ENCODE results near the gene ADAM30.
A peak's percentile ranks its signal among the peaks of the same experiment; 100 is the strongest.
"Not testable (repeated sequence)": the region's sequence is repeated elsewhere in the genome, so short reads cannot be mapped to it uniquely, and the experiment has no call there.

Gene ADAM30

DNA sequence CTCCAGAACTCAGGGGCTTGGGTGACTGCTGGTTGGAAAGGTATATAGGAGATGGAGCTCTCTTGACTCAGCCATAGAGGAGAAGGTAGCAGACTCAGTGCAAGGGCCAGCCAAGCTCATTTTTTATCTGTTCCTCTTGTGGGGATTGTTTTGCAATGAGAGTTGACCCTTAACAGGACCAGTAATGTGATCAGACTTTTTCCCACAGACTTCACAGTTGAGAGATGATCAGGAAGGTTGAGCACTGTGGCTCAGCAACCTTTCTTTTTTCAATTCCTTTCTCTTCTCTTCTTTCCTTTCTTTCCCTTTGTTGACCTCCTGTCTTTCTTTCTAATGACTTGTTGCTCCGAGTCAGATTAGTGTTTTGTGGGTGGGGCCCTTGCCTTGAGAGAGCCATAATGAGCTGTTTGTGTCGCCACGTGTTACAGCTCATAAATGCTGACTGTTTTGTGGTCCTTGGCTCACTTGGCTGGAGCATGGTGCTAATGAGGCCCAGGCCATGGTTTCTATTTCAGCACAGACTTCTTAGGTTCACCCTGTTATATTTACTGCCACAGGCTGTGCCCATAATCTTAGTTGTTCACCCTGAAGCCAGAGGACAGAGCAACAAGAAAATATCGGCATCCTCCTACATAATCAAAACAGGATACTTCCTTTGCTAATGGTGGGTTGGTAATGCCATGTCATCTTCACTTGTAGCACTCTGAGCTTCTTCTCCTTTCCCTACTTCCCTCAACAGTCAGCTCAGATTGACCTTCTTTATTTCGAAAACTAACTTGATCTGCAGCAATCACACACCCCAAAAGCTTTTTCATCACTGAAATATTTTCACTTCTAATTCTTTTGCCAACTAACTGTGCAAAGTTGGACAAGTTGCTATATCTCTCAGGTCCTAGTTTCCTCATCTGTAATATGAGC lies 13.9 kb downstream of the ADAM30 start:
- H3K4me3 ChIP-seq (ENCODE audit: low read depth, low read length) = no peak overlapping the region
- DNase-seq (ENCODE audit: low read depth) = no peak

GRCh38 chr1:119879510-119880434 lies 16.5 kb downstream of the ADAM30 start:
- H3K4me3 ChIP-seq (ENCODE audit: low read depth, low read length) = no peak overlapping the region
- DNase-seq (ENCODE audit: low read depth) = no peak

GRCh38 chr1:119878171-119878570 lies 18.1 kb downstream of the ADAM30 start:
- H3K4me3 ChIP-seq (ENCODE audit: low read depth, low read length) = no peak overlapping the region
- DNase-seq (ENCODE audit: low read depth) = no peak

GRCh38 chr1:119874186-119874585 lies 22.1 kb downstream of the ADAM30 start:
- no peak overlapping the region for H3K4me3 ChIP-seq (ENCODE audit: low read depth, low read length)
- DNase-seq (ENCODE audit: low read depth) = no peak

DNA sequence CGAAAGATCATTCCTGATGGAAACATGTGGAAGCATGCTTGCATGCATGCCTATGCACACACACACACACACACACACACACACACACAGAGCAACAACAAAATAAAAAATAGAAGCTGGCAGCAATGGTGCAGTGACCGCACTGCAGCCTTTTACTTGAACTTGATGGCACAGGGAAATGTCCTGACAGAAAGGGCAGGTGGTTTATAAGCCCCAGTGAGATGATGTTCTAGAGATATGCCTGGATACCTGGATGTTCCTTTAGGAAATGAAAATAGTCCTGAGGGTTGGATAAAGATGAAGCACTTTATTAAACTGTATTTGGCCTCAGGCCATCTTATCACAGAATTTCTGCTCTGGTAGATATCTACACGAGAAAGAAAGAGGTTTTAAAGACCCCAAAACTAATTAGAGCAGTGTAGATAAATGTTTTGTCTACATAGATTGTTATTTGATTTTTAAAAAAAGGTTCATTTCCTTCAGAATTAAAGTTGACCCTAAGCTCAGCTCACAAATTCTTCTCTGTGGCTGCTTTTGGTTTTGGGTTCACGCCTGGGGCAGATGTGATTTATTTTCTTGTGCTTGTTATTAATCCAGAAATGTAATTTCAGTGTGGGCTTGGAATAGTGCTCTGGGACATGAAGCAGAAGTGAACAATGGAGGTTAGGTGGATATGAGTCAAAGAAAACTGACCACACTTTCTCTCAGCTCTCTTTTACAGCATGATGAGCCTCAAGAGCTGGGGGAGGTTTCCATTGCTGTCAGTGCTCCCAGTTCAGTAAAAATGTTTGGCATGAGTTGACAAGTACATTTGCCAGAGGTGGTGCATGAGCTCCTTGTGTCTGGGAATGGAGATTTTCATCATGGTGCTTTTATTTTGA lies 22.9 kb downstream of the ADAM30 start:
- H3K4me3 ChIP-seq (ENCODE audit: low read depth, low read length) = no peak overlapping the region
- peak; percentile 80 for DNase-seq (ENCODE audit: low read depth)

DNA sequence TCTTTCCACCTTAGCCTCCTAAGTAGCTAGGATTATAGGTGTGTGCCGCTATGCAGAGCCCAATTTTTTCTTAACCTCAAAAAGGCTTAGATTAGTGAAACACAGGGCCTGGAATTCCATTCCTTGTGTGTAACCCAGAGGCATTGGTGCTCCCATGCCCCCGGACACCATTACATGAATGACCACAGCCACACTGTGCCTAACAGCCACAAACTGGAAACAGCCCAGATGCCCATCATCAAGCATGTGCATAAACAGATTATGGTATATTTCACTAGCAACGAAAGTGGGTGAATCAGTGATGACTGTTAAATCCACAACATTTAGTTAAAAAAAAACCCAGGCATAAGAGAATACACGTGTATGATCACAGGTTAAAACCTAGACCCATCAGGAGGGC lies 24.4 kb downstream of the ADAM30 start:
- no peak for DNase-seq (ENCODE audit: low read depth)
- no peak overlapping the region for H3K4me3 ChIP-seq (ENCODE audit: low read depth, low read length)

GRCh38 chr1:119870917-119871596 lies 25.3 kb downstream of the ADAM30 start:
- H3K4me3 ChIP-seq (ENCODE audit: low read depth, low read length) = no peak overlapping the region
- no peak for DNase-seq (ENCODE audit: low read depth)

- DNase-seq (ENCODE audit: low read depth) = no peak
- H3K4me3 ChIP-seq (ENCODE audit: low read depth, low read length) = no peak overlapping the region
Measured at GRCh38 chr1:119869995-119870394, 26.3 kb downstream of the ADAM30 start.

- H3K4me3 ChIP-seq (ENCODE audit: low read depth, low read length) = no peak overlapping the region
- DNase-seq (ENCODE audit: low read depth) = no peak
Measured at GRCh38 chr1:119868176-119868575, 28.1 kb downstream of the ADAM30 start.

GRCh38 chr1:119866451-119866850 lies 29.9 kb downstream of the ADAM30 start:
- DNase-seq (ENCODE audit: low read depth) = no peak
- no peak overlapping the region for H3K4me3 ChIP-seq (ENCODE audit: low read depth, low read length)

DNA sequence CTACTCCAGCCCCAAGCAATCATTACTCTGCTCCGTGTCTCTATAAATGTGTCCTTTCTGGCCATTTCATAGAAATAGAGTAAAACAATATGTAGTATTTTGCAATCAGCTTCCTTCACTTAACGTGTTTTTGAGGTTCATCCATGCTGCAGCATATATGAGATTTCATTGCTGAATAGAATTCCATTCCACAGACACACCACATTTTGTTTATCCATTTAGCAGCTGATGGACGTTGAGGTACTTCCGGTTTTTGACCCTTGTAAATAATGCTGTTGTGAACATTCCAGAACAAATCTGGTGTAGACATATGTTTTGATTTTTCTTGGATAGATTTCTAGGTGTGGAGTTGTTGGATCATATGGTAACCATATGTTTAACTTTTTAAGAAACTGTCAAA lies 30.7 kb downstream of the ADAM30 start:
- H3K4me3 ChIP-seq (ENCODE audit: low read depth, low read length) = no peak overlapping the region
- DNase-seq (ENCODE audit: low read depth) = peak; percentile 38

- DNase-seq (ENCODE audit: low read depth) = no peak
- no peak overlapping the region for H3K4me3 ChIP-seq (ENCODE audit: low read depth, low read length)
Measured at GRCh38 chr1:119862276-119862675, 34.0 kb downstream of the ADAM30 start.

DNA sequence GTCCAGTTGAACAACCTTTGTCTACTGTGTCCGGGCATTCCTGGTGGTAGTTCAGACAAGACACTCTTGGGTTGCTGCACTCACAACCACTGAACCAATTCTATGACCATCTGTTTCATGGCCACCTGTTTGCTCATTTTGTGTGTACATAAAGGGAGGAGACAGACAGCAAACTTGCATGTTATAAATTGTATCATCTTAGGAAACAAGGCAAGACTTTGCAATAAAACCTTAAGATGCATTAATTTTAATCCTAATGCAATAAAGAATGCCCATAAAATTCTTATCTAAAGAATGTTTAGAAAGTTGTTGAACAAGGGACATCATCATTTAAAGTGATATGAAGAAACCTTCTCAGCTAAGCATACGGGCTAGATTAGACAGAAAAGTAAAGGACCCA lies 34.8 kb downstream of the ADAM30 start:
- no peak for DNase-seq (ENCODE audit: low read depth)
- H3K4me3 ChIP-seq (ENCODE audit: low read depth, low read length) = no peak overlapping the region

DNA sequence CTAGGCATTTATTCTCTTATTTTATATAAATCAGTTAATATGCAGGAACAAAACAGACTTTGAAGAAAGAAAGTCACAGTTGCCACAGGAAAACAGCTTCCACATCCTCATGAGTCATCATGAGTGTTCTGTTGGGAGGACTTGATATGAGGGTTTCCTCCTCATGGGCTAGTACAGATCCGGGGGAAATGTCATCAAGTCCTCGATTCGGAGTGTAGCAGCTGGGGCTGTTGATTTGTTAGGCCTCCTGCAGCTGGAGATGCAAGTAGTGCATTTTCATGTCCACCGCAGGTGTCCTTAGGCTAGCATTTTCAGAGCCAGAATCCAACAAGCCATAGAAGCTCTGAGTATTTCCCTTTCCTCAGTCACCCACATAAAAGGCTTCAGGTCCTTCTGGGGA lies 36.7 kb downstream of the ADAM30 start:
- DNase-seq (ENCODE audit: low read depth) = peak; percentile 73
- no peak overlapping the region for H3K4me3 ChIP-seq (ENCODE audit: low read depth, low read length)

GRCh38 chr1:119858556-119859214 lies 37.6 kb downstream of the ADAM30 start:
- DNase-seq (ENCODE audit: low read depth); H3K4me3 ChIP-seq (ENCODE audit: low read depth, low read length): not testable (repeated sequence)

DNA sequence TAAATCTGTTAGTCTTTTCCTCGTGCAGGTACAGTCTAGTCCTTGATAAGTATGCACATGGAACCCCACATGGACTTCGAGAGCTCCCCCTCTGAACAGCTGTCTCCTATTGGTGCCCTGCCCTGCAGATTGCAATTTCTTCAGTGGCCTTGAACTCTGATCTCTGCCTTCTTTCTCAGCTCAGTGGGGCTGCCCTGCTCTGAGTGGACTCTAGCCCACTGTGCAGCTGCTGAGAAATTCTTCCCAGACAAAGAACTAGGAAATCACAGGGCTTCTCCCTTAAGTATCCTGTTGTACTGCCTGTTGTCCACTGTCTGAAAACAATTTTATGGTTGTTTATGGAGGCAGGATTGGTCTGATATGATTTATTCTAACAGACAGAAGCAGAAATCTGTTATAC lies 38.2 kb downstream of the ADAM30 start:
- no peak for DNase-seq (ENCODE audit: low read depth)
- H3K4me3 ChIP-seq (ENCODE audit: low read depth, low read length) = no peak overlapping the region

- DNase-seq (ENCODE audit: low read depth) = no peak
- H3K4me3 ChIP-seq (ENCODE audit: low read depth, low read length) = no peak overlapping the region
Measured at GRCh38 chr1:119853155-119853554, 43.2 kb downstream of the ADAM30 start.

DNA sequence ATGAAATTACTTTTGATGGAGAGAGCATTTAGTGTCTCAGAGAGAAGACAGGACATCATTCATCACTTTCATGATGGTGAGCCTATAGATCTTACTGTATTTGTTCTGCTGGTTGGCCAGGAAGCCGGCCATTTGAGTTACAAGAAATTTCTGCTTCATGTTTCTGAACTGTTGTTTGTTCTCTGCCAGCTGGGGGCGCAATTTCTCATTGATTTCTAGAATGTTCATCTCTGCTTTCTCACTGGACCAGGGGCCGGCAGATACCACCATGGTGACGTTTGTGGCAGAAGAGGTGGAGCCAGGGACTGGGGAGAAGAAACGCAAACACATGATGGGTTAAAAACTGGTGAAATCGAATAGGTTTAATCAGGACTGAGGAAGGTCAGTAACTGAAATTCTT lies 52.1 kb downstream of the ADAM30 start:
- H3K4me3 ChIP-seq (ENCODE audit: low read depth, low read length); DNase-seq (ENCODE audit: low read depth): not testable (repeated sequence)
